Activated B cell treated with CpG ODN at 0.5 μM for 24 hours (primary cell): ENCODE measurements around the gene WNT3A. TPM values are rescaled to one million over a fixed set of nuclear protein-coding genes. Genes with fewer than 3 reads are reported as not detected.

ENCODE experiments used
- ATAC-seq: fragments of 200-7000 bp; cut with Tn5 transposase; one replicate; pipeline ENCODE4 v1.10.0; 2021; ENCODE audit warnings: low read depth, mild to moderate bottlenecking, moderate library complexity
- CTCF ChIA-PET: fragments of 350-600 bp; sonication (Branson Sonifier 250); formaldehyde crosslinking; loops from one replicate; lab custom pipeline; 2021; ENCODE audit warnings: antibody characterized with exemption; lab: Charles Lee
- POLR2A ChIA-PET: fragments of 350-600 bp; sonication (Branson Sonifier 250); formaldehyde crosslinking; loops from one replicate; lab custom pipeline; 2021; ENCODE audit warnings: antibody characterized with exemption; lab: Charles Lee
- DNase-seq: peaks from one replicate; pipeline ENCODE4 v3.0.0; 2022
- H3K27ac Mint-ChIP-seq: one replicate; pipeline ENCODE4 v1.8.0; 2020; ENCODE audit warnings: mixed read lengths
- H3K27me3 Mint-ChIP-seq: one replicate; pipeline ENCODE4 v1.8.0; 2021; ENCODE audit warnings: mixed read lengths
- H3K36me3 Mint-ChIP-seq: one replicate; pipeline ENCODE4 v1.8.0; 2021; ENCODE audit warnings: low read depth, mixed read lengths
- H3K4me1 Mint-ChIP-seq: one replicate; pipeline ENCODE4 v1.8.0; 2021; ENCODE audit warnings: mixed read lengths
- H3K4me3 Mint-ChIP-seq: one replicate; pipeline ENCODE4 v1.8.0; 2020; ENCODE audit warnings: mild to moderate bottlenecking, mixed read lengths
- H3K9me3 Mint-ChIP-seq: one replicate; pipeline ENCODE4 v1.8.0; 2020; ENCODE audit warnings: mixed read lengths
- intact Hi-C: fragments of 100-400 bp; cut with micrococcal nuclease; formaldehyde crosslinking; loops from one replicate; pipeline ENCODE4 v1.15.1; 2024
- total RNA-seq: library from RNA; stranded (reverse); gene quantifications from 2 replicates; pipeline ENCODE4 v1.2.3, GENCODE V29; 2022
- TF ChIP-seq, protein P1 (sequence below): fragments of 200-600 bp; IDR thresholded peaks from one replicate; pipeline ENCODE4 v1.8.0; 2022; ENCODE audit warnings: antibody characterized with exemption, mild to moderate bottlenecking

Gene WNT3A
- total RNA-seq, 1 donor from 2014 or later: not detected

DNA sequence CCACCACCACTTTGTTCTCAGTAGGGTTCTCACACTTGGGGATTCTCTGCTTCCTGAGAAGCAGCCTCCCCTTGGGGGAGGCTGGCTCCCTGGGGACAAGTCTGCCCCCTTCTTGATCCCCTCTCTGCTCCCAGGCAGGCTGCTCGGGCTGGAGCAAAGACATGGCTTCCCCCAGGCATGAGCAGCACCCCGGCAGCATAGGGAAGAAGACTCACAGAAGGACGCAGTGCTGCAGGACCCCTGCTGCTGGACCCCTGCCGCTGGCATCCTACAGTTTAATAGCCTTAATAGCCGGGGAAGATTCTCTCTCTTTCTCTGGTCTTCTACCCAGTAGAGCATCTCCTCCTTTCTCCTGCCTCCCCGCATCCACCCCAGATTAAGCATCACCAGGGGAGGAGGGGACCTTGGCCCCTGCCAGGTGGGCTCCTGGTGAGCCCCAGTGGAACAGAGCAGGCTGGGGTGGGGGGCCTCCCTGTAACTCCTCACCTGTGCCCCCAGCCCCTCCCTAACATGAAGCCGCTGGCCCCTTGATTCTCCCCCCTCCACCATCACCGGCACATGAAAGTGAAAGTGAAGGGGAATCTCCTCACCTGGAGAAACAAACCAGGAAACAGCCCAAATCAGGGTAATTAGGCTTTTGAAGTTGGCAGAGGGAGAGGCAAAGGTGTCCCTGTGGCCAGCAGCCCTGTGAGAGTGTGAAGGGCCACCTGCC is 2.5 kb downstream of the WNT3A start:
- TF ChIP-seq, protein P1, sequence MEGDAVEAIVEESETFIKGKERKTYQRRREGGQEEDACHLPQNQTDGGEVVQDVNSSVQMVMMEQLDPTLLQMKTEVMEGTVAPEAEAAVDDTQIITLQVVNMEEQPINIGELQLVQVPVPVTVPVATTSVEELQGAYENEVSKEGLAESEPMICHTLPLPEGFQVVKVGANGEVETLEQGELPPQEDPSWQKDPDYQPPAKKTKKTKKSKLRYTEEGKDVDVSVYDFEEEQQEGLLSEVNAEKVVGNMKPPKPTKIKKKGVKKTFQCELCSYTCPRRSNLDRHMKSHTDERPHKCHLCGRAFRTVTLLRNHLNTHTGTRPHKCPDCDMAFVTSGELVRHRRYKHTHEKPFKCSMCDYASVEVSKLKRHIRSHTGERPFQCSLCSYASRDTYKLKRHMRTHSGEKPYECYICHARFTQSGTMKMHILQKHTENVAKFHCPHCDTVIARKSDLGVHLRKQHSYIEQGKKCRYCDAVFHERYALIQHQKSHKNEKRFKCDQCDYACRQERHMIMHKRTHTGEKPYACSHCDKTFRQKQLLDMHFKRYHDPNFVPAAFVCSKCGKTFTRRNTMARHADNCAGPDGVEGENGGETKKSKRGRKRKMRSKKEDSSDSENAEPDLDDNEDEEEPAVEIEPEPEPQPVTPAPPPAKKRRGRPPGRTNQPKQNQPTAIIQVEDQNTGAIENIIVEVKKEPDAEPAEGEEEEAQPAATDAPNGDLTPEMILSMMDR: no peak
- intact Hi-C loops: loop anchor here (10.0 kb wide), 1 partner anchor 96 kb away; the partner anchor contains the start of genes C1orf35 and MRPL55
- POLR2A ChIA-PET: no interaction called here
- H3K4me3 Mint-ChIP-seq: peak overlapping the region; percentile 78
- H3K4me1 Mint-ChIP-seq: peaks cover 33% of the 10 kb centered on the region
- H3K36me3 Mint-ChIP-seq: no peaks in the 10 kb centered on the region
- CTCF ChIA-PET: no interaction called here
- no peak overlapping the region for H3K27ac Mint-ChIP-seq
- no peaks in the 10 kb centered on the region for H3K9me3 Mint-ChIP-seq
- H3K27me3 Mint-ChIP-seq: peaks cover 32% of the 10 kb centered on the region
- ATAC-seq: peak; percentile 18
- no peak for DNase-seq

DNA sequence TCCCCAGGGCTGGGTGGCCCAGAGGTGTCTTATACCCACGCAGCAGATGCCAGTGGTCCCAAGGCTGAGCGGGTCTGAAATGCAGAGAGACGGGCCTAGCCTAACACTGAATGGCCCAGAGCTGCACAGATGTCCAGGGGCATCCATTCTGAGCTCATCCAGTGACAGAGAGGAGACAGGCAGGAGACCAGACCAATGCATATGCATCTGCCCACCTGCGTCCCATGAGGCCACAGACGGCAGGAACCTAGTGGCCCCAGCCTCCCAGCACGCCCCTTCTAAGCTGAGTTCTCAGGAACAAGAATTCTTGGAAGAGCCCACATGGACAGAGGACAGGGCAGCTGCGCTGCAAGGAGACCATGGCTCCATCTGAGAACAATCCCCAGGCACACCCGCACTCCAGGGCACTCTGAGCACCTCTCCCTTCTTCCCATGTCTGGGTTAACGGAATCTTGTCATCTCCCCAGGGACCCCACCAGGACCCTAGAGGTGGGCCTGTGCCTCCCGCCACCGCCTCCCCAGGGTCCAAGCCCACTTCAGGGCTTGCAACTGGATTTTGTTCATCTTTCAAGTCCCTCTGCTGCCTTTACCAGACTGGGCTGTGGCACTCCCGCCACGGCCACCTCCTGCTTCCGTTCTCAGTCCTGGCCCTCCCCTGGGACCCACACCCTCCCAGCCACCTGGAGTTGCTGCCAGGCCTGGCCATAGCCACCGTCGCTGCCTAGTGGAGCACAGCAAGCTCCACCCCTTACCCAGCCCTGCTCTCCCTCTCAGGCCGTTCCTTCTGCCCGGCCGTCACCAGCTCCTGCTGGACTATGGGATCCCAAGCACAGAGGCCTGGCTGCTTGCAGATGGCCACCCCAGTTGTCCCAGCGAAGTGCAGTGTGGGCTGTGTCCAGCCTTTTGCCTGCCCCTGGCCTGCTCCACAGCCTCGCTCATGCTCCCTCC is 3.3 kb downstream of the WNT3A start:
- CTCF ChIA-PET: no interaction called here
- TF ChIP-seq, protein P1: no peak
- peaks cover 33% of the 10 kb centered on the region for H3K4me1 Mint-ChIP-seq
- H3K9me3 Mint-ChIP-seq: no peaks in the 10 kb centered on the region
- peak overlapping the region; percentile 78 for H3K4me3 Mint-ChIP-seq
- no peak overlapping the region for H3K27ac Mint-ChIP-seq
- no peak for DNase-seq
- peaks cover 30% of the 10 kb centered on the region for H3K27me3 Mint-ChIP-seq
- ATAC-seq: peak; percentile 34
- POLR2A ChIA-PET: no interaction called here
- intact Hi-C loops: loop anchor here (10.0 kb wide), 1 partner anchor 95 kb away; the partner anchor contains the start of genes C1orf35 and MRPL55
- H3K36me3 Mint-ChIP-seq: no peaks in the 10 kb centered on the region

DNA sequence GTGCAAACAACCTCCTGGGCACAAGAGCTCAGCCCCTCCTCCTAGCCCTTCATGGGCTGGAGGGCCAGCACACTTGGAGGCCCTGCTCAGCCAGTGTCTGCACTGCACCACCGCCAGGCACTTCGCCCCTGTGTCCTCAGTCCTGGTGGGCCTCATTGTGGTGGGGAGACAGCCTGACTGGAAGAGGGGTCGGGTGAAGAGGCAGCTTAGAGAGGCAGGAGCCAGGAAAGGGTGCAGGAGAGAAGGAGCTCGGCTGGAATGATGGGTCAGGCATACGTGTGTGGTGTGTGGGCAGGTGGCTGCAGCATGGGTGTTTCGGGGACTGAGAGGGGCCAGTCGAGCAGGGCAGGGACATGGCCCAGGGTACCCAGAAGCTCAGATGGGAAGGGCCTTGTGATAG is 4.1 kb downstream of the WNT3A start:
- TF ChIP-seq, protein P1: no peak
- Mint-ChIP-seq H3K36me3 (no peaks in the 10 kb centered on the region), H3K9me3 (no peaks in the 10 kb centered on the region), H3K27ac (no peak overlapping the region), H3K4me3 (no peak overlapping the region), H3K4me1 (peaks cover 32% of the 10 kb centered on the region), H3K27me3 (peaks cover 22% of the 10 kb centered on the region)
- DNase-seq (no peak), ATAC-seq (no peak)
- intact Hi-C loops: no loop called here
- POLR2A ChIA-PET: no interaction called here
- CTCF ChIA-PET: no interaction called here

DNA sequence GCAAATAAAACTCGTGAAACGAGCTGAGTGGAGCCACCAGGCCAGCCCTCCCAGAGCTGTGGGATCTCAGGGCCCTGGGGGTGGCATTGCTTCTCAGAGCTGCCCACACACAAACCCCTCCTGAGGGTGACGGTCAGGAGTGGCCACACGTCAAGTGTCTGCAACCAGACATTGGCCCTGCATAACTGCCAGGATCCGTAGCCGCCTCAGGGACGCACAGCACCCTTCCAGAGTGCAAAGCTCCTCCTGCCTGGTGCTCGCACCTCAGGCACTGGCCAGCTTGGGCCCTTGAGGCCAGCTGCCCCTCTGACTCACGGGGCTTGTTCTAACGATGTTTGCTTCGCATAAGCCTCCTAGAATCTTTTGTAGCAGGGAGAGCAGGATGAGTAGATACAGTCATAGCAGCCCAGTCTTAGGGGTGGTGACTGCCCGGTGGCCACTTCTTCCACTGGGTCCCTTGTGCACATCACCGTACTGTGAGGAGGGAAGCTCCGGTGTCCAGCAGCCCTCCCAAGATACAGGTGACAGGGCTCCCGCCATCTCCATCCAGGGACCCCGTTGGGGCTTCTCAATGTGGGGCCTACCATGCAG is 5.0 kb downstream of the WNT3A start:
- intact Hi-C loops: no loop called here
- TF ChIP-seq, protein P1: no peak
- no peaks in the 10 kb centered on the region for H3K9me3 Mint-ChIP-seq
- POLR2A ChIA-PET: no interaction called here
- no peak for ATAC-seq
- no peaks in the 10 kb centered on the region for H3K36me3 Mint-ChIP-seq
- no peak for DNase-seq
- H3K4me3 Mint-ChIP-seq: no peak overlapping the region
- H3K27ac Mint-ChIP-seq: no peak overlapping the region
- peaks cover 22% of the 10 kb centered on the region for H3K27me3 Mint-ChIP-seq
- H3K4me1 Mint-ChIP-seq: peaks cover 30% of the 10 kb centered on the region
- CTCF ChIA-PET: no interaction called here
